HEK293T (cell line): ENCODE measurements around the gene CIROP.

Source experiments
- CTBP1 ChIP-seq: fragments of 450-650 bp; IDR thresholded peaks from 2 replicates; pipeline ENCODE4 v1.6.1; 2016; ENCODE audit warnings: borderline replicate concordance
- FOXA1 ChIP-seq: fragments of 450-650 bp; IDR thresholded peaks from 2 replicates; pipeline ENCODE4 v1.6.1; 2016; ENCODE audit warnings: mild to moderate bottlenecking
- FOXK2 ChIP-seq: fragments of 450-650 bp; IDR thresholded peaks from 2 replicates; pipeline ENCODE4 v1.6.1; 2016; ENCODE audit warnings: mild to moderate bottlenecking
- L3MBTL2 ChIP-seq: fragments of 450-650 bp; conservative IDR thresholded peaks from 2 replicates; pipeline ENCODE4 v1.6.1; 2016; ENCODE audit warnings: mild to moderate bottlenecking
- NFRKB ChIP-seq: fragments of 450-650 bp; IDR thresholded peaks from 2 replicates; pipeline ENCODE4 v1.6.1; 2016; ENCODE audit warnings: mild to moderate bottlenecking, moderate library complexity
- SP1 ChIP-seq: fragments of 450-650 bp; IDR thresholded peaks from 2 replicates; pipeline ENCODE4 v1.6.1; 2017

DNA sequence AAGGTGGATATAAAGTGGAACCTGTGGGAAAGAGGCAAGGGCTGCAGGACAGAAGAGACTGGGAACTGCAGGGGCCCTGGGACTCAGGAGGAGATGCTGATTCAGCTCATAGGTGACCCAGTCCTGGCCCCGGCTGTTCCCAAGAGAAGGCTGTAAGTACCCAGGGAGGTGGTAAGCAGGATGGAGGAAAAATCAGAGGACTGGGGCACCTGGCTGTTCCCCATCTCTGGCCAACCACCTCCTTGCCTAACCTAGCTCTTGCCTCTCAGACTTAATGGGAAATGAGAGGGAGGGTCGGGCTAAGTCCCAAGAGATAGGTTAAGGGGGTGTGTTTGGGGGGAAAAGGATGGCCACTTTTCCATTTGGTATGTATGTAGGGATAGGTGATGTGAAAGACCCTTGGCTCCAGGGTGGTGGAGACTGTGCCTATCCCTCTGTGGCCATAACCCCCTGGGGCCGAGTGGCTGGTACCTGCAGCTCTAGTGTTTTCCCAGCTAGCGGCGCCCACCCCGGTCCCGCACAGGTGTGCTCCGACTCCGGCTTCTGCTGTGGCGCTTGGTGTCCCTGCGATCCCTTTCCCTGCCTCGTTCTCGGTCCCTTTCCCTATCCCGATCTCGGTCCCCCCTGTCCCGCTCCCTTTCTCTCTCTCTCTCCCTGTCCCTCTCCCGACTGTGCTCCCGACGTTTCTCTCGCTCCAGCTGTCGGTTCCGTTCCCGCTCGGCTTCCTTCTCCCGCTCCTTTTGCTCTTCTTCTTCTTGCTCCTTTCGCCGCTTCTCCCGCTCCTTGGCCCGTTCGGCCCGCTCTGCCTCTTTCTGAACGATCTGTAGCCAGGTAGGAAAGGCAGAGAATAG, 45.9 kb downstream of the CIROP start:
- TF ChIP-seq NFRKB = no peak
- no peak for TF ChIP-seq CTBP1
- no peak for TF ChIP-seq FOXA1
- TF ChIP-seq FOXK2 = no peak
- no peak for TF ChIP-seq L3MBTL2
- no peak for TF ChIP-seq SP1
